GOT3 (cell line): ENCODE measurements around the gene SAPCD2.
"Not testable (repeated sequence)": the region's sequence is repeated elsewhere in the genome, so short reads cannot be mapped to it uniquely, and the experiment has no call there.

Source experiments
- DNase-seq: peaks from one replicate; lab custom pipeline; 2025; ENCODE audit warnings: mixed read lengths; lab: John Stamatoyannopoulos, UW

SAPCD2 gene

GRCh38 chr9:137046088-137046787, 24.1 kb downstream of the SAPCD2 start, which contains the start of gene NPDC1:
NPDC1 (minus strand) TSS chr9:137046177; CDS start chr9:137045989, 188 bp downstream.
- no peak for DNase-seq

GRCh38 chr9:137045294-137046087, 24.9 kb downstream of the SAPCD2 start:
- DNase-seq = no peak

DNA sequence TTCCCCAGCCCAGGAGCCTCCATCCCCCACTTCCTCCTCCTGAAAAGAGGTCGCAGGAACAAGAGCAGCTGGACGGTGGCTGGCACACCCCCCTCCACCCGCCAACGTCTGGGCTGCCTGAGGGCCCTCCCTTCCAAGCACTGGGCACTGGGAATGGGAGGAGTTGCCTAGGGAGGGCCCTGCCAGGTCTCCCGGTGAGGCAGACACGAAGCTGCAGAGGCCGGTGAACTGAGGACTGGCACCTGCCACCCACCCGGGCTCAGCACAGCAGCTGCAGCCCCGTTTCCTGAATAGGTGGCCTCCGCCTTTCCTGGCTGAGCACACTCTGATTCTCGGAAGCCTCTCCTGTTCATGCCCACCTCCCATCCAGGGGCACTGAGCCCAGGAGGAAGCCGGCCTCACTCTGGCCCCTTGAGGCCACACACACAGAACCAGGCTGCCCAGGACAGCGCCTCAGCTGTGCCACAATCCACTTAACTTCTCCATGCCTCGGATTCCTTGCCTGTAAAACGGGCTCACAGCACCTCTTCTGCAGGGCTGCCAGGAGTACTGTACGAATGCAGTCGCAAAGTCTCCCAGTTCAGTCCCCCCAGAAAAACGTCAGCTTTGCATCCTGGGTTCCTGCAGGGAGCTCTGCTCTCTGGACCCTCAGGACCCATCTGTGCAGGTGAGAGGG, 25.7 kb downstream of the SAPCD2 start:
- no peak for DNase-seq

- no peak for DNase-seq
Measured at GRCh38 chr9:137044037-137044436, 26.3 kb downstream of the SAPCD2 start.

- no peak for DNase-seq
Measured at GRCh38 chr9:137042751-137043727, 27.3 kb downstream of the SAPCD2 start.

DNA sequence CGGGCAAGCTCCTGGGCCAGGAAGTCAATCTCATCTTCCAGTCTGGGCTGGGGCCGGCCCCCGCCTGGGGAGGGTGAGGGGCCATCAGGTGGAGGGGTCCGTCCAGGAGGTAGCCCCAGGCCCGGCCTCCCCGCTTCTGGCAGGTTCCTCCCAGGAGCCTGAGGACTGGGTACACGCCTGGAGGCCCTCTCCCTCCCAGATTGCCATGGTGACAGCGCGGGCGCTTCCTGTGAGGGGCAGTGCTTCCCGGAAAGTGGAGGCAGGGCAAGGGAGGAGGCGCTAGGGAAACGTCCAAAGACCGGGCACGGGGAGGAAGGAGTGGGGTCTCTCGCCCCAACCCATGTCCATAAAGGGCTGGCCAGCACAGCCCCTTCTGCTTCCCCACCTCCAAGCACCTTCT, 29.2 kb downstream of the SAPCD2 start:
- DNase-seq = no peak

DNA sequence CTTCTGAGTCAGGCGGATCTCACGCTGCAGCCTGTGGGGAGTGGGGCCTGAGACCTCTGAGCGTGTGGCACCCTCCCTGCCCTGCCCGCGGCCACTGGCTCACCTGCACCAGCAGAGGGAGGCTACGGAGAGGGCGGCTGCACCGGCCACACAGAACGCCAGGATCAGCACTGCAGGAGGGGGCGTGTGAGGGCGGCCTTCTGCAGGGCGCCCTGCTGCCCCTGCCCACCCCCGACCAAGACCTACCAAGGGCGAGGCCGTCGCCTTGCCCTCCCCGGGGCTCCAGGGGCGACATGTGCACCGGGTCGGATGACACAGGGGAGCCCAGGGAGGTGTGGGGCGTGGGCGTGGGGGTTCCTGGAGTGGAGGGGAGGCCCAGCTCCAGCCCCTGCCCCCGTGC, 29.8 kb downstream of the SAPCD2 start:
- no peak for DNase-seq

- DNase-seq = no peak
Measured at GRCh38 chr9:137039611-137040366, 30.6 kb downstream of the SAPCD2 start.

DNA sequence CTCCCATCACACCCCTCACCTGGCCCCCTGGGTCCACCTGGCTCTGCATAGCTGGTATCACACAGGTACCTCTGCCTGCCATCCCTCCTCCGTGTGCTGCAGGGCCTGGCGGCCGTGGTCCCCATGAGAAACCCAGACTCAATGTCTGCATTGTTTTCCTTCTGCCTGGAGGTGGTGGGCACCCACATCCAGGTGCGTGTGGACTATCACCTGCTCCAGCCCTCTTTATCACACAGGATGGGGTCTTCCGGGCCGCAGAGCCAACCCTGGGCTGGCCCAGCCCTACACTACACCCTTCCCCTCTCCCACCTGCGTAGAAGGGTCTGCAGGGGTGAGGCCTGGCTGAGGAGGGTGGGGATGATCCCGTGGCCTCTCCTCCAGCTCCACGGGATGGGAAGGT, 31.4 kb downstream of the SAPCD2 start:
- no peak for DNase-seq

DNA sequence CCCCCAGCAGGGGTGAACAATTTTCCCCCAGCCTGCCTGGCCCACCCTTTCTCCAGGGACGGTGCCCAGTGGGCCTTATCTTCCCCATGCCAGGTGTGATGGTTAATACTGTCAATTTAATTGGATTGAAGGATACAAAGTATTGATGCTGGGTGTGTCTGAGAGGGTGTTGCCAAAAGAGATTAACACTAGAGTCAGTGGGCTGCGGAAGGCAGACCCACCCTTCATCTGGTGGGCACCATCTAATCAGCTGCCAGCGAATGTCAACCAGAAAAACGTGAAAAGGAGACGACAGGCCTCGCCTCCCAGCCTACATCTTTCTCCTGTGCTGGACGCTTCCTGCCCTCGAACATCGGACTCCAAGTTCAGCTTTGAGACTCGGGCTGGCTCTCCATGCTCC, 32.9 kb downstream of the SAPCD2 start:
- no peak for DNase-seq

DNA sequence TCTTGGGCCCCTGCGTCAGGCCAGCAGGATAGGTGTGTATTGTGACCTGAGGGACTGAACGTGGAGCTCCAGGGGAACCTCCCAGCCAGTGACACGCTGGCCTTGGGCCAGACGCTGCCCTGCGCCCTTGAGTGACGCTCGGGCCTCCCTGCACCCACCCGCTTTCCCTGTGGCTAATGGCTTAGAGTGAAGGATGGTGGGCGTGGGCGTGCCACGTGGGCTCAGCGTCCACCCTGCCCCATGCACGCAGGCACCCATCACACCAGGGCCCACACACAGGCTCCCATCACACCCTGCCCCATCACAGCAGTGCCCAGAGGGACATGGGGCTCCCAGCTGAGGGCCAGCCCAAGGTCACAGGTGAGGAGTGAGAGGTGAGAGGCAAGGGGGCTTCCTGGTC, 33.3 kb downstream of the SAPCD2 start:
- DNase-seq = no peak

DNA sequence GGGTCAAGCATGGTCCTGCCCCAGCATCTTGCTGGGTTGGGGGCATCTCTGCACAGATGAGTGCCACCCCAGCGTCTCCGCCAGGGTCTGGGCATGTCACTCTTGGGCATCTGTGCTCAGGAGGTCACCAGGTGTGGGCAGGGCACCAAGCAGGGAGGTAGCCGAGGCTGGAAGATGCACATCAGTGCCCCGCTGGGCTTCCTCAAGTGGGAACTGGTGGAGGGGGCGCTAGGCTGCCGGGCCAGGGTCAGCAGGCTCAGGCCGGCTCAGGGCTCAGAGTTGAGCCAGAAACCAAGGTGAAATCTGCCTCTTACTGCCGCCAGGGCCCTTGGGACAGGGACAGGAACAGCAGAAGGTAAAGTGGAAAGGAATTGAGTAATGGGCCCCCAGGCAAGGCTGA, 34.4 kb downstream of the SAPCD2 start:
- DNase-seq = no peak

- no peak for DNase-seq
Measured at GRCh38 chr9:137035507-137035834, 34.9 kb downstream of the SAPCD2 start.

DNA sequence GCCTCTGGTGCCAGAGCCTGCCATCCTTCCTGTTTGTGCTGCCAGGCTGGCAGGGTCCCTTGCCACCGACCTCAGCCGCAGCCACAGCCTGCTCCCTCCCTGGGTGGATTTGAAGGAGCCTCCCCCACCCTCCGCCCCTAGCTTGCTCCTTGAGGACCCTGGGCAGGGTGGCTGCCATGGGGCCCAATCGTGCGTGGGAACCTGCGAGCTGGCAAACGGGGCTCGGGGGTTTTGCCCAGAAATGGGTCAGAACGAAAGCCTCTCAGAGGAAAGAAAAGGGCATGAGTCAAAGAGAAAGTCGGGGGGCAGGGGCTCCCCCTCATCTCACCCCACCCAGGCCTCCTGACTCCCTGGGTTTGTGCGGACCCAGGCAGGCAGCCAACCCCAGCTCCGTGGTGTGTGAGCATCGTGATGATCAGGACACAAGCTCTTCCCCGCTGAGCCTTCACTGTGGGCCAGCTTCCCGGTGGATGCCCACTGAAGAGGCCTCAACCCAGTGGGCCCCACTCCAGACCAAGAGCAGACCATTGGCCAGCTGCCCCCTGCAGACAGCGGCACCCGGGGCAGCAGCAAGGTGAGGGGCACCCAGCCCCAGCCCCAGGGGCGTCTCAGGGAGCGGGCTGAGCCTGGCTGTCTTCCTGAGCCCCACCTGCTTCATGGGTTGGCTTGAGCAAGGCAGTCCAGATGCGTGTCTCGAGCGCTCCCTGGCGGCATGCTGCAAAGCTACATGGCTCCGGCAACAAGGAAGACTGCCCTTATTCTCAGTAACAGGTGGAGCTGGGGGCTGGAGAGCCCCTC, 35.4 kb downstream of the SAPCD2 start:
- peak; percentile 19 for DNase-seq

DNA sequence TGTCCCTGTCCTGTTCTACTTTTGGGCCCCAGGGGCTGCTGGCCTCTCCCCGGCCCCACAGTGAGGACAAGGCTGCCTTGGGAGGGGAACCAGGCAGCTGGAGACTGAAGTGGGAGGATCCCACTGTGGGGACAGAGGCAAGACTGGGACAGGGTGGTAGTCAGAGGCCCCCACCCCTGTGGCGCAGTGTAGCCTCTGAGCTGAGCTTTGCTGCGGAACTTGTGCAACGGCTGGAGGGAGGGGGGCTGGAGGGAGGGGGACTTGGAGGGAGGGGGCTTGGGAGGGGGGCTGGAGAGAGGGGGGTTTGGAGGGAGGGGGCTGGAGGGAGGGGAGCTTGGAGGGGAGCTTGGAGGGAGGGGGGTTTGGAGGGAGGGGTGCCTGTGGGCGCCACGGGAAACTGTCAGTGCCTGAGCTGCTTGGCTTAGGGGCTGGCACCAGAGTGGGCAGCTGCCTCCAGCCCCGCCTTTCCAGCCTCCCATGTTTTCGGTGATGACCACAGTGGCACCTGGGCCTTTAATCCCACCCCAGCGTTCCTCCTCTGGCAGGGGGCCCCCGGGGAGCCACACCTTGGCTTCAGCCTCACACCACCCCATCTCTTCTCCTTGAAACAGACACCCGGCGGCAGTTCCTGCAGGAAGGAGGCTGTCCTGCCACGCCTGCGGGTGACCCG, 36.2 kb downstream of the SAPCD2 start:
- DNase-seq = no peak

GRCh38 chr9:137033481-137033880, 36.9 kb downstream of the SAPCD2 start:
- not testable (repeated sequence) for DNase-seq

GRCh38 chr9:137032858-137033257, 37.5 kb downstream of the SAPCD2 start:
- DNase-seq = no peak

GRCh38 chr9:137031904-137032640, 38.3 kb downstream of the SAPCD2 start, which contains the start of gene FUT7:
FUT7 (minus strand) TSS chr9:137032088; CDS start chr9:137031991, 97 bp downstream.
- DNase-seq = no peak
